HCT116 (cell line): Measurements from ENCODE around the gene TNFSF13B. TPM values are rescaled to one million over a fixed set of nuclear protein-coding genes. Genes with fewer than 3 reads are reported as not detected.

ENCODE experiments used
- ATAC-seq: fragments of 200-7000 bp; cut with Tn5 transposase; 2 replicates; pipeline ENCODE4 v1.9.1; 2020; ENCODE audit warnings: mild to moderate bottlenecking, moderate library complexity
- BruUV-seq: library from RNA; stranded (reverse); fragments of 400-500 nt; replicated peaks from 2 replicates; lab custom pipeline; 2021; lab: Mats Ljungman, UMichigan
- CTCF ChIA-PET: fragments of 300-600 bp; sonication (Branson Sonifier 250); formaldehyde crosslinking; loops from one replicate; lab custom pipeline; 2021; ENCODE audit warnings: antibody characterized with exemption; lab: Charles Lee
- POLR2A ChIA-PET: fragments of 300-600, 350-600 bp; sonication (Branson Sonifier 250); formaldehyde crosslinking; loops from one replicate; lab custom pipeline; 2021; ENCODE audit warnings: antibody characterized with exemption; lab: Charles Lee
- RAD21 ChIA-PET, 2 experiments: fragments of 300-600 bp; sonication (Branson Sonifier 250); formaldehyde crosslinking; loops; one replicate each; lab custom pipeline; 2023; ENCODE audit warnings: low total read pairs in 2 of 2; ENCODE audit not compliant: uncharacterized antibody in 2 of 2, unreplicated experiment in 2 of 2, low non-redundant PET in 1 of 2; lab: Charles Lee
- DNase-seq: peaks from one replicate; pipeline ENCODE4 v3.0.0-alpha.2; 2010; ENCODE audit warnings: low read depth, low spot score
- H2AFZ ChIP-seq: fragments of 200-600 bp; shearing (Covaris generic), sonication (generic); 2 replicates; pipeline ENCODE4 v1.6.1; 2017; ENCODE audit warnings: low read depth, mixed run types, mixed read lengths, antibody characterized with exemption, low read length; ENCODE audit not compliant: poor library complexity, severe bottlenecking
- H3K27ac ChIP-seq: 2 replicates; pipeline ENCODE4 v1.5.1; 2012; ENCODE audit warnings: low read depth, low read length
- H3K27me3 ChIP-seq: fragments of 200-600 bp; sonication (generic); 2 replicates; pipeline ENCODE4 v1.6.1; 2016; ENCODE audit warnings: mixed run types, low read length, mixed read lengths; ENCODE audit not compliant: insufficient read depth
- H3K36me3 ChIP-seq, 2 experiments: fragments of 200-500 bp in 1 of 2; fragments of 200-600 bp in 1 of 2; sonication (Bioruptor generic) in 1 of 2; sonication (generic) in 1 of 2; 2 replicates each; pipeline versions ENCODE4 v1.5.1 to v1.6.1; 2014 to 2016; ENCODE audit warnings: low read length in 2 of 2, inconsistent platforms in 1 of 2, mixed read lengths in 1 of 2, mixed run types in 1 of 2; ENCODE audit not compliant: insufficient read depth in 2 of 2, control insufficient read depth in 1 of 2
- H3K4me1 ChIP-seq, 2 experiments: fragments of 200-600 bp in 1 of 2; sonication (generic) in 1 of 2; 2 replicates each; pipeline versions ENCODE4 v1.5.1 to v1.6.1; 2012 to 2017; ENCODE audit warnings: low read length in 2 of 2, inconsistent platforms in 1 of 2, mild to moderate bottlenecking in 1 of 2, mixed read lengths in 1 of 2, mixed run types in 1 of 2, moderate library complexity in 1 of 2; ENCODE audit not compliant: insufficient read depth in 2 of 2, control insufficient read depth in 1 of 2
- H3K4me2 ChIP-seq: fragments of 200-600 bp; sonication (generic); 2 replicates; pipeline ENCODE4 v1.6.1; 2017; ENCODE audit warnings: mixed run types, low read length, mixed read lengths
- H3K4me3 ChIP-seq, 2 experiments: fragments of 200-600 bp in 1 of 2; sonication (generic) in 1 of 2; replicated peaks in 1 of 2; 2 replicates each; pipeline ENCODE4 v1.5.1; 2011 to 2016; ENCODE audit warnings: low read length in 2 of 2, control low read depth in 1 of 2, low read depth in 1 of 2, mild to moderate bottlenecking in 1 of 2, mixed read lengths in 1 of 2, mixed run types in 1 of 2
- H3K79me2 ChIP-seq: fragments of 200-600 bp; sonication (generic); 2 replicates; pipeline ENCODE4 v1.6.1; 2017; ENCODE audit warnings: mild to moderate bottlenecking, mixed run types, low read length, moderate library complexity, mixed read lengths; ENCODE audit not compliant: insufficient read depth
- H3K9ac ChIP-seq: fragments of 200-600 bp; sonication (generic); 2 replicates; pipeline ENCODE4 v1.6.1; 2016; ENCODE audit warnings: low read length, mixed read lengths
- H3K9me2 ChIP-seq: fragments of 200-600 bp; sonication (generic), shearing (Covaris generic); 2 replicates; pipeline ENCODE4 v1.6.1; 2017; ENCODE audit warnings: mixed run types, mild to moderate bottlenecking, moderate library complexity; ENCODE audit not compliant: insufficient read depth
- H3K9me3 ChIP-seq, 2 experiments: fragments of 200-500 bp in 1 of 2; fragments of 200-600 bp in 1 of 2; sonication (Bioruptor generic) in 1 of 2; sonication (generic) in 1 of 2; 2 replicates each; pipeline ENCODE4 v1.6.1; 2014 to 2017; ENCODE audit warnings: low read length in 2 of 2, mixed read lengths in 2 of 2, inconsistent platforms in 1 of 2, low read depth in 1 of 2, mild to moderate bottlenecking in 1 of 2, mixed run types in 1 of 2, moderate library complexity in 1 of 2; ENCODE audit not compliant: control insufficient read depth in 1 of 2, insufficient read depth in 1 of 2
- H4K20me1 ChIP-seq: fragments of 200-600 bp; sonication (generic), shearing (Covaris generic); 2 replicates; pipeline ENCODE4 v1.6.1; 2017; ENCODE audit warnings: mixed run types, mild to moderate bottlenecking, moderate library complexity; ENCODE audit not compliant: insufficient read depth
- CBX3 ChIP-seq: IDR thresholded peaks from 2 replicates; pipeline ENCODE4 v1.6.1; 2012; ENCODE audit warnings: low read depth
- EGR1 ChIP-seq: IDR thresholded peaks from 2 replicates; pipeline ENCODE4 v1.6.1; 2012; ENCODE audit warnings: low read depth
- ELF1 ChIP-seq: IDR thresholded peaks from 2 replicates; pipeline ENCODE4 v1.6.1; 2012; ENCODE audit warnings: low read depth, borderline replicate concordance
- EZH2 ChIP-seq: fragments of 200-600 bp; sonication (generic); IDR thresholded peaks from 2 replicates; pipeline ENCODE4 v1.6.1; 2017; ENCODE audit warnings: antibody characterized with exemption, mixed run types
- EZH2phosphoT487 ChIP-seq: fragments of 200-600 bp; IDR thresholded peaks from 2 replicates; pipeline ENCODE4 v1.6.1; 2018; ENCODE audit warnings: antibody characterized with exemption, borderline replicate concordance
- FOSL1 ChIP-seq: IDR thresholded peaks from 2 replicates; pipeline ENCODE4 v1.6.1; 2012; ENCODE audit warnings: low read depth
- JUND ChIP-seq: IDR thresholded peaks from 2 replicates; pipeline ENCODE4 v1.6.1; 2012
- POLR2A ChIP-seq: IDR thresholded peaks from 2 replicates; pipeline ENCODE4 v1.7.0; 2011; ENCODE audit warnings: borderline replicate concordance; ENCODE audit not compliant: insufficient read depth, insufficient read length; ENCODE audit errors: extremely low read depth
- RAD21 ChIP-seq: IDR thresholded peaks from 2 replicates; pipeline ENCODE4 v1.6.1; 2012; ENCODE audit warnings: low read depth, mild to moderate bottlenecking
- SIN3A ChIP-seq: IDR thresholded peaks from 2 replicates; pipeline ENCODE4 v1.6.1; 2012; ENCODE audit warnings: low read depth
- SP1 ChIP-seq: IDR thresholded peaks from 2 replicates; pipeline ENCODE4 v1.6.1; 2012; ENCODE audit warnings: low read depth
- YY1 ChIP-seq: IDR thresholded peaks from 2 replicates; pipeline ENCODE4 v1.6.1; 2011; ENCODE audit warnings: low read length, low read depth, moderate library complexity, mild to moderate bottlenecking; ENCODE audit not compliant: insufficient replicate concordance; ENCODE audit errors: extremely low read depth
- ZFX ChIP-seq: fragments of 450-650 bp; IDR thresholded peaks from 2 replicates; pipeline ENCODE4 v1.6.1; 2017
- intact Hi-C: fragments of 100-400 bp; cut with micrococcal nuclease; formaldehyde crosslinking; loops from 2 replicates; pipeline ENCODE4 v1.10.0; 2022
- total RNA-seq: library from RNA; stranded (reverse); gene quantifications from one replicate; pipeline ENCODE4 v1.2.1, GENCODE V29; 2021; ENCODE audit not compliant: unreplicated experiment
- TF ChIP-seq, protein P1 (sequence below), 3 experiments: fragments of 200-600 bp in 1 of 3; sonication (generic) in 1 of 3; IDR thresholded peaks in 2 of 3; conservative IDR thresholded peaks in 1 of 3; 2 replicates each; pipeline ENCODE4 v1.5.1; 2012 to 2017; ENCODE audit warnings: low read depth in 2 of 3, low read length in 2 of 3, antibody characterized with exemption in 1 of 3, borderline replicate concordance in 1 of 3, control low read depth in 1 of 3, mild to moderate bottlenecking in 1 of 3, mixed read lengths in 1 of 3, mixed run types in 1 of 3, moderate library complexity in 1 of 3; ENCODE audit not compliant: insufficient read depth in 1 of 3
- TF ChIP-seq, protein P2 (sequence below): IDR thresholded peaks from 2 replicates; pipeline ENCODE4 v1.6.1; 2012
- TF ChIP-seq, protein P3 (sequence below): IDR thresholded peaks from 2 replicates; pipeline ENCODE4 v1.6.1; 2011; ENCODE audit warnings: mild to moderate bottlenecking, low read length, moderate library complexity; ENCODE audit not compliant: insufficient replicate concordance; ENCODE audit errors: extremely low read depth

The TNFSF13B gene
- total RNA-seq, 1 experiment from 2014 or later: 1.3 TPM

DNA sequence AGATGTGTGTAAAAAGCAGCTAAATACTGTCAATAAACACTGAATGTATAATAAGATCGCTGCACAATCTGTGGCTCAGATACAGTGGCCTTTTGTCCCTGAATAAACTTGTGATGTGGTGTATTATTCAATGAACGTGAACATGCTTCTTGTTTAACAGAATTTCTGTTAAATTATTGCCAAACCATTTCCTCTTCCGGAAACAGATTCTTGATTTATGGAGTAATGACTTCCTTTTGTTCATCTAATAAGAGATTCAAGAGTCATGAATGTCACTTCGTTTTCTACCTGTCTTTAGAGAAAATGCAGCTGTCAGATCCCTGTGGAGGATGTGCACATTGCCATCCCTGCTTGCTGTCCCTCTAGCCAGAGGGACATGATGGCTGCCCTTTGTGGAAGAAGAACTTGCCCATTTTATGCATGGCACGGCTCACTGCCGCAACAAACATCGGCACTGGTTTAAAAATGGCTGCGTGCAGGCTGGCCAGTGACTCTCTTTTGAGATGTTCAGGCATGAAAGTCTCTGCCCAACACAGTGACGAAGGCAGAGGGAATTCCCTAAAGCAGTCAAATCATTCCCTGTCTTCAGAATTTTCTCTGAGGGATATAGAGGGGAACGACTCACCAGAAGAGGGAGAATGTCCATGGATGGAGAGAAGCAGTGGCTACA, 3.1 kb upstream of the TNFSF13B start:
- POLR2A ChIA-PET: no interaction called here
- no TSS peak for BruUV-seq
- RAD21 ChIA-PET: no interaction called here
- Histone ChIP-seq H3K27me3 (no peaks in the 10 kb centered on the region), H3K4me3 (no peak overlapping the region), H4K20me1 (no peaks in the 10 kb centered on the region), H3K9me2 (no peaks in the 10 kb centered on the region), H3K9ac (no peak overlapping the region), H3K9me3 (no peaks in the 10 kb centered on the region), H3K36me3 (no peaks in the 10 kb centered on the region), H3K27ac (no peak overlapping the region), H3K79me2 (no peaks in the 10 kb centered on the region), H3K4me1 (no peaks in the 10 kb centered on the region), H3K4me2 (no peak overlapping the region), H2AFZ (no peak overlapping the region)
- TF ChIP-seq EZH2: no peak
- no peak for TF ChIP-seq FOSL1
- TF ChIP-seq JUND: no peak
- TF ChIP-seq EZH2phosphoT487: no peak
- TF ChIP-seq CBX3: no peak
- no peak for TF ChIP-seq ZFX
- TF ChIP-seq, protein P1, sequence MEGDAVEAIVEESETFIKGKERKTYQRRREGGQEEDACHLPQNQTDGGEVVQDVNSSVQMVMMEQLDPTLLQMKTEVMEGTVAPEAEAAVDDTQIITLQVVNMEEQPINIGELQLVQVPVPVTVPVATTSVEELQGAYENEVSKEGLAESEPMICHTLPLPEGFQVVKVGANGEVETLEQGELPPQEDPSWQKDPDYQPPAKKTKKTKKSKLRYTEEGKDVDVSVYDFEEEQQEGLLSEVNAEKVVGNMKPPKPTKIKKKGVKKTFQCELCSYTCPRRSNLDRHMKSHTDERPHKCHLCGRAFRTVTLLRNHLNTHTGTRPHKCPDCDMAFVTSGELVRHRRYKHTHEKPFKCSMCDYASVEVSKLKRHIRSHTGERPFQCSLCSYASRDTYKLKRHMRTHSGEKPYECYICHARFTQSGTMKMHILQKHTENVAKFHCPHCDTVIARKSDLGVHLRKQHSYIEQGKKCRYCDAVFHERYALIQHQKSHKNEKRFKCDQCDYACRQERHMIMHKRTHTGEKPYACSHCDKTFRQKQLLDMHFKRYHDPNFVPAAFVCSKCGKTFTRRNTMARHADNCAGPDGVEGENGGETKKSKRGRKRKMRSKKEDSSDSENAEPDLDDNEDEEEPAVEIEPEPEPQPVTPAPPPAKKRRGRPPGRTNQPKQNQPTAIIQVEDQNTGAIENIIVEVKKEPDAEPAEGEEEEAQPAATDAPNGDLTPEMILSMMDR (IDR thresholded peaks at IDR 0.05 in 2 of 3, conservative IDR thresholded peaks at IDR 0.05 in 1 of 3; ENCODE audit: borderline replicate concordance in 1 of 3, insufficient read depth in 1 of 3, low read depth in 2 of 3, low read length in 2 of 3): no peak
- no peak for TF ChIP-seq POLR2A
- TF ChIP-seq SP1: no peak
- TF ChIP-seq, protein P2, sequence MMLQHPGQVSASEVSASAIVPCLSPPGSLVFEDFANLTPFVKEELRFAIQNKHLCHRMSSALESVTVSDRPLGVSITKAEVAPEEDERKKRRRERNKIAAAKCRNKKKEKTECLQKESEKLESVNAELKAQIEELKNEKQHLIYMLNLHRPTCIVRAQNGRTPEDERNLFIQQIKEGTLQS: no peak
- TF ChIP-seq EGR1: no peak
- TF ChIP-seq, protein P3, sequence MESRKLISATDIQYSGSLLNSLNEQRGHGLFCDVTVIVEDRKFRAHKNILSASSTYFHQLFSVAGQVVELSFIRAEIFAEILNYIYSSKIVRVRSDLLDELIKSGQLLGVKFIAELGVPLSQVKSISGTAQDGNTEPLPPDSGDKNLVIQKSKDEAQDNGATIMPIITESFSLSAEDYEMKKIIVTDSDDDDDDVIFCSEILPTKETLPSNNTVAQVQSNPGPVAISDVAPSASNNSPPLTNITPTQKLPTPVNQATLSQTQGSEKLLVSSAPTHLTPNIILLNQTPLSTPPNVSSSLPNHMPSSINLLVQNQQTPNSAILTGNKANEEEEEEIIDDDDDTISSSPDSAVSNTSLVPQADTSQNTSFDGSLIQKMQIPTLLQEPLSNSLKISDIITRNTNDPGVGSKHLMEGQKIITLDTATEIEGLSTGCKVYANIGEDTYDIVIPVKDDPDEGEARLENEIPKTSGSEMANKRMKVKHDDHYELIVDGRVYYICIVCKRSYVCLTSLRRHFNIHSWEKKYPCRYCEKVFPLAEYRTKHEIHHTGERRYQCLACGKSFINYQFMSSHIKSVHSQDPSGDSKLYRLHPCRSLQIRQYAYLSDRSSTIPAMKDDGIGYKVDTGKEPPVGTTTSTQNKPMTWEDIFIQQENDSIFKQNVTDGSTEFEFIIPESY: no peak
- TF ChIP-seq ELF1: no peak
- TF ChIP-seq RAD21: no peak
- no peak for TF ChIP-seq YY1
- TF ChIP-seq SIN3A: no peak
- CTCF ChIA-PET: no interaction called here
- ATAC-seq: no peak
- no peak for DNase-seq
- intact Hi-C loops: no loop called here
